Measurements from ENCODE around the gene CDH4. TPM values are rescaled to one million over a fixed set of nuclear protein-coding genes. Genes with fewer than 3 reads are reported as not detected.

CDH4 gene
- total RNA-seq, 1 experiment from 2014 or later = not detected

DNA sequence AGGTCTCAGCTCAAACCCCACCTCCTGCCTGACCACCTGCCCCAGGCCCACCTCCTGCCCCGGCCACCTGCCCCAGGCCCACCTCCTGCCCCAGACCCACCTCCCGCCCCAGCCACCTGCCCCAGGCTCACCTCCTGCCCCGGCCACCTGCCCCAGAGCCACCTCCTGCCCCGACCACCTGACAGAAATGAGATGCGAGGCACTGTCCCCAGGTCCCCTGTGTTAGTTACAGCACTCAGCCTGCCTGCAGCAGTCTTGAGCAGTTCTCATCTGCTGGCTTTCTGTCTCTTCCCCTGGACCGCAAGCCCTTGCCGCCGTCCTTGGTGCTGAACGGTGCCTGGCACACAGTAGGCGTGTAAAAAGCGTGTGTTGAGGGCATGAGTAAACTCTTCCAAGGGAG lies 79.5 kb downstream of the CDH4 start:
- H3K4me1 Mint-ChIP-seq (ENCODE audit: low read depth, unreplicated experiment) = no peaks in the 10 kb centered on the region
- no peaks in the 10 kb centered on the region for H3K9me3 Mint-ChIP-seq (ENCODE audit: unreplicated experiment)
- H3K4me3 ChIP-seq (ENCODE audit: low read depth, low read length) = no peak overlapping the region
- DNase-seq = no peak
- intact Hi-C loops (cut with micrococcal nuclease; ENCODE audit: unreplicated experiment) = no loop called here
- H3K27me3 ChIP-seq (replicated peaks; ENCODE audit: control insufficient read depth, insufficient read depth, low read length) = no peaks in the 10 kb centered on the region
- TF ChIP-seq CTCF (IDR thresholded peaks at IDR 0.05; ENCODE audit: insufficient read depth in 1 of 2, low read depth in 1 of 2, low read length in 1 of 2, severe bottlenecking in 1 of 2, unreplicated experiment in 1 of 2) = no peak
- H3K4me3 Mint-ChIP-seq (ENCODE audit: unreplicated experiment) = no peak overlapping the region
- ChIA-PET POLR2A (no interaction called here), CTCF (no interaction called here)
- no peaks in the 10 kb centered on the region for H3K36me3 Mint-ChIP-seq (ENCODE audit: insufficient read depth, unreplicated experiment)
- no peaks in the 10 kb centered on the region for H3K9me3 ChIP-seq
- no TSS peak for BruUV-seq (replicated peaks)
- H3K36me3 ChIP-seq (ENCODE audit: control insufficient read depth, insufficient read depth, low read length) = no peaks in the 10 kb centered on the region
- peaks cover 9% of the 10 kb centered on the region for H3K27me3 Mint-ChIP-seq (ENCODE audit: insufficient read depth, unreplicated experiment)
- H3K4me1 ChIP-seq = no peaks in the 10 kb centered on the region
- no peak overlapping the region for H3K27ac Mint-ChIP-seq (ENCODE audit: unreplicated experiment)

DNA sequence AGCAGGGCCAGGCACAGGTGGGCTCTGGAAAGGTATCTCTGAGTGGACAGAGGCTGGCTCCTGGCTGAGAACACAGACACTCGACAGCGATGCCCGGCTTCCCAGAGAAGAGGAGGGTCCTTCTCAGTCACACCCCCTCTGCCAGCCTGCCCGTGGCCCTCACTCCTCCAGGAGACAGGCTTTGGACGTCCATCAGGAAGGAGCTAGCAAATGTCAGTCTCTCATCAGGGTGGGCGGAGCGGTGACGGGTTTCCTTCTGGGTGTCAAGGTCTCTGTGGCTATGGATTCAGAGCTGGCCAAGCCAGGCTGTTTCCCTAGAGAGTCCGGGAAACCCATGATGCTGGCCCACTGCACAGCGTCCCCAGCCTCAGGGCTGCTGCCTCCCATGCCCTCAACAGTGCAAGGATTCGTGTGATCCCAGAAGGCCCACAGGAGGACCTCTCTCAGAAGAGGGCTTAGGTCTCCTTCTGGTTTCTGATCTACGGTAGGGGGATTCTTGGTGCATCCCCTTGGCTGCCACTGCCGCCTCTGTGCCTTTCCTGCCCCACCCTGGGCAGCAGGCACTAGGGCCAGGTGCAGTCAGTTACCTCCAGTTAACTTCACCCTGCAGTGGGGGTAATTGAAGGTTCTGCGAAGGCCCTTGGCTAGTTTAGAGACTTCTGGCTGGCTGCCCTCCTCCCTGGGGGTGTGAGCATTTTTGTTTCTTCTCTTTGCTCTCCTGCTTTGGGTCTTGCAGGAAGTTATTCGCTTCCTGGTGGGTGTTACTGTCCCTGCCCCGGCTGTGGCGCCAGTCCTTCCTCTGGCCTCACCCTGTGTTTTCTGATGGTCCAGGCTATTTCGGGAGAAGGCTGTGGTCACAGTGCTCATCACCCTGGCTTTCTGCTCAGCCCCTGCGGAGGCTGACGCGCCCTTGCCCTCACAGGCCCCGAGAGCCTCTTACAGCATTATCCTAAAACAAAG lies 80.2 kb downstream of the CDH4 start:
- no peaks in the 10 kb centered on the region for H3K4me1 Mint-ChIP-seq (ENCODE audit: low read depth, unreplicated experiment)
- no peak overlapping the region for H3K4me3 ChIP-seq (ENCODE audit: low read depth, low read length)
- no peak overlapping the region for H3K4me3 Mint-ChIP-seq (ENCODE audit: unreplicated experiment)
- no peak for DNase-seq
- no peaks in the 10 kb centered on the region for H3K9me3 ChIP-seq
- peaks cover 13% of the 10 kb centered on the region for H3K27me3 Mint-ChIP-seq (ENCODE audit: insufficient read depth, unreplicated experiment)
- intact Hi-C loops (cut with micrococcal nuclease; ENCODE audit: unreplicated experiment) = no loop called here
- ChIA-PET POLR2A (no interaction called here), CTCF (no interaction called here)
- no peaks in the 10 kb centered on the region for H3K27me3 ChIP-seq (replicated peaks; ENCODE audit: control insufficient read depth, insufficient read depth, low read length)
- H3K9me3 Mint-ChIP-seq (ENCODE audit: unreplicated experiment) = no peaks in the 10 kb centered on the region
- TF ChIP-seq CTCF (IDR thresholded peaks at IDR 0.05; ENCODE audit: insufficient read depth in 1 of 2, low read depth in 1 of 2, low read length in 1 of 2, severe bottlenecking in 1 of 2, unreplicated experiment in 1 of 2) = no peak
- no peaks in the 10 kb centered on the region for H3K4me1 ChIP-seq
- H3K27ac Mint-ChIP-seq (ENCODE audit: unreplicated experiment) = no peak overlapping the region
- BruUV-seq (replicated peaks) = no TSS peak
- H3K36me3 ChIP-seq (ENCODE audit: control insufficient read depth, insufficient read depth, low read length) = no peaks in the 10 kb centered on the region
- H3K36me3 Mint-ChIP-seq (ENCODE audit: insufficient read depth, unreplicated experiment) = no peaks in the 10 kb centered on the region

GRCh38 chr20:61333484-61334108 lies 81.5 kb downstream of the CDH4 start:
- Histone ChIP-seq H3K4me3 (ENCODE audit: low read depth, low read length) (no peak overlapping the region), H3K9me3 (no peaks in the 10 kb centered on the region), H3K36me3 (ENCODE audit: control insufficient read depth, insufficient read depth, low read length) (no peaks in the 10 kb centered on the region), H3K4me1 (no peaks in the 10 kb centered on the region), H3K27me3 (replicated peaks; ENCODE audit: control insufficient read depth, insufficient read depth, low read length) (no peaks in the 10 kb centered on the region)
- intact Hi-C loops (cut with micrococcal nuclease; ENCODE audit: unreplicated experiment) = no loop called here
- TF ChIP-seq CTCF (IDR thresholded peaks at IDR 0.05; ENCODE audit: insufficient read depth in 1 of 2, low read depth in 1 of 2, low read length in 1 of 2, severe bottlenecking in 1 of 2, unreplicated experiment in 1 of 2) = no peak
- Mint-ChIP-seq H3K27ac (ENCODE audit: unreplicated experiment) (no peak overlapping the region), H3K36me3 (ENCODE audit: insufficient read depth, unreplicated experiment) (no peaks in the 10 kb centered on the region), H3K9me3 (ENCODE audit: unreplicated experiment) (no peaks in the 10 kb centered on the region), H3K27me3 (ENCODE audit: insufficient read depth, unreplicated experiment) (peaks cover 10% of the 10 kb centered on the region), H3K4me3 (ENCODE audit: unreplicated experiment) (no peak overlapping the region), H3K4me1 (ENCODE audit: low read depth, unreplicated experiment) (no peaks in the 10 kb centered on the region)
- CTCF ChIA-PET = no interaction called here
- POLR2A ChIA-PET = no interaction called here
- DNase-seq = no peak
- no TSS peak for BruUV-seq (replicated peaks)
